OCI-LY1 (cell line): ENCODE measurements around the gene SLC5A2.

ENCODE experiments used
- H2AFZ ChIP-seq: fragments of 200-600 bp; sonication (generic), shearing (Covaris generic); 2 replicates; pipeline ENCODE4 v1.6.0; 2014; ENCODE audit warnings: antibody characterized with exemption, mild to moderate bottlenecking, low read length
- H3F3A ChIP-seq: fragments of 200-600 bp; sonication (generic), shearing (Covaris generic); 2 replicates; pipeline ENCODE4 v1.6.0; 2014; ENCODE audit warnings: mild to moderate bottlenecking, antibody characterized with exemption, low read length, moderate library complexity; ENCODE audit not compliant: insufficient read depth
- H3K27ac ChIP-seq: fragments of 200-600 bp; sonication (generic); 2 replicates; pipeline ENCODE4 v1.5.1; 2014; ENCODE audit warnings: low read length, mixed run types, mild to moderate bottlenecking, low read depth; ENCODE audit not compliant: poor library complexity, severe bottlenecking
- H3K27me3 ChIP-seq: fragments of 200-600 bp; sonication (generic); 2 replicates; pipeline ENCODE4 v1.6.0; 2014; ENCODE audit warnings: antibody characterized with exemption, mild to moderate bottlenecking, low read length, moderate library complexity; ENCODE audit not compliant: insufficient read depth
- H3K36me3 ChIP-seq: fragments of 200-600 bp; sonication (generic); 2 replicates; pipeline ENCODE4 v1.6.1; 2014; ENCODE audit warnings: mild to moderate bottlenecking, antibody characterized with exemption, low read length, moderate library complexity, mixed read lengths; ENCODE audit not compliant: insufficient read depth
- H3K4me1 ChIP-seq: fragments of 200-600 bp; sonication (generic); 2 replicates; pipeline ENCODE4 v1.5.1; 2014; ENCODE audit warnings: mild to moderate bottlenecking, low read length, moderate library complexity; ENCODE audit not compliant: insufficient read depth, severe bottlenecking
- H3K4me2 ChIP-seq: fragments of 200-600 bp; sonication (generic), shearing (Covaris generic); 2 replicates; pipeline ENCODE4 v1.6.1; 2014; ENCODE audit warnings: low read length
- H3K4me3 ChIP-seq: fragments of 200-600 bp; sonication (generic); 2 replicates; pipeline ENCODE4 v1.5.1; 2014; ENCODE audit warnings: low read length, low read depth, mild to moderate bottlenecking, mixed read lengths; ENCODE audit not compliant: poor library complexity, severe bottlenecking
- H3K79me2 ChIP-seq: fragments of 200-600 bp; shearing (Covaris generic); 2 replicates; pipeline ENCODE4 v1.6.1; 2016; ENCODE audit warnings: mixed run types, low read length, mixed read lengths; ENCODE audit not compliant: insufficient read depth
- H3K9ac ChIP-seq: fragments of 200-600 bp; sonication (generic), shearing (Covaris generic); 2 replicates; pipeline ENCODE4 v1.6.1; 2014; ENCODE audit warnings: mild to moderate bottlenecking, low read length, mixed read lengths
- H3K9me2 ChIP-seq: fragments of 200-600 bp; sonication (generic), shearing (Covaris generic); 2 replicates; pipeline ENCODE4 v1.6.1; 2014; ENCODE audit warnings: low read depth, mild to moderate bottlenecking, low read length, mixed read lengths
- H3K9me3 ChIP-seq: fragments of 200-600 bp; shearing (Covaris generic); 2 replicates; pipeline ENCODE4 v1.6.1; 2014; ENCODE audit warnings: low read length, mixed read lengths
- H4K20me1 ChIP-seq: fragments of 200-600 bp; sonication (generic), shearing (Covaris generic); 2 replicates; pipeline ENCODE4 v1.6.0; 2016; ENCODE audit warnings: mild to moderate bottlenecking, low read length; ENCODE audit not compliant: insufficient read depth
- EZH2 ChIP-seq: fragments of 200-600 bp; sonication (generic), shearing (Covaris generic); IDR thresholded peaks from 2 replicates; pipeline ENCODE4 v1.8.0; 2017; ENCODE audit warnings: borderline replicate concordance, mixed run types, mild to moderate bottlenecking, antibody characterized with exemption, low read length, moderate library complexity, mixed read lengths
- TF ChIP-seq, protein P1 (sequence below): fragments of 200-600 bp; sonication (generic), shearing (Covaris generic); IDR thresholded peaks from 2 replicates; pipeline ENCODE4 v1.5.1; 2017; ENCODE audit warnings: mild to moderate bottlenecking, antibody characterized with exemption, low read length, moderate library complexity, mixed read lengths

SLC5A2 gene

DNA sequence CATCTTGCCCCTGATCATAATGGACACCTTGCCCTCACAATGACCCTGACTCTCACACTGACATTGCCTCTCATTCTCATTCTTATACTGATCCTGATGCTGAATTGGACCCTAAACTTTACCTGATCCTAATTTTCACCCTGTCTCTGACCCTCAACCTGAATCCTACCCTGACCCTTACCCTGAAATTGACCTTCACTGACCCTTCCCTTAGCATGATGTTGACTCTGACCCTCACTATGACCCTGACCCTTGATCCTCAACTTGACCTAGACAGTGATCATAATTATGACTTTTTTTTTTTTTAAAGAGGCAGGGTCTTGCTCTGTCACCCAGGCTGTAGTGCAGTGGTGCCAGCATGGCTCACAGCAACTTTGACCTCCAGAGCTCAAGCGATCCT is 48.2 kb downstream of the SLC5A2 start:
- Histone ChIP-seq H3K4me2 (no peak overlapping the region), H3K36me3 (no peaks in the 10 kb centered on the region), H3K9ac (no peak overlapping the region), H3K27me3 (no peaks in the 10 kb centered on the region), H3K79me2 (no peaks in the 10 kb centered on the region), H3K9me3 (no peaks in the 10 kb centered on the region), H3K4me3 (no peak overlapping the region), H3K9me2 (no peaks in the 10 kb centered on the region), H3F3A (no peaks in the 10 kb centered on the region), H3K4me1 (no peaks in the 10 kb centered on the region), H2AFZ (no peak overlapping the region), H4K20me1 (no peaks in the 10 kb centered on the region), H3K27ac (no peak overlapping the region)
- TF ChIP-seq EZH2: no peak
- TF ChIP-seq, protein P1, sequence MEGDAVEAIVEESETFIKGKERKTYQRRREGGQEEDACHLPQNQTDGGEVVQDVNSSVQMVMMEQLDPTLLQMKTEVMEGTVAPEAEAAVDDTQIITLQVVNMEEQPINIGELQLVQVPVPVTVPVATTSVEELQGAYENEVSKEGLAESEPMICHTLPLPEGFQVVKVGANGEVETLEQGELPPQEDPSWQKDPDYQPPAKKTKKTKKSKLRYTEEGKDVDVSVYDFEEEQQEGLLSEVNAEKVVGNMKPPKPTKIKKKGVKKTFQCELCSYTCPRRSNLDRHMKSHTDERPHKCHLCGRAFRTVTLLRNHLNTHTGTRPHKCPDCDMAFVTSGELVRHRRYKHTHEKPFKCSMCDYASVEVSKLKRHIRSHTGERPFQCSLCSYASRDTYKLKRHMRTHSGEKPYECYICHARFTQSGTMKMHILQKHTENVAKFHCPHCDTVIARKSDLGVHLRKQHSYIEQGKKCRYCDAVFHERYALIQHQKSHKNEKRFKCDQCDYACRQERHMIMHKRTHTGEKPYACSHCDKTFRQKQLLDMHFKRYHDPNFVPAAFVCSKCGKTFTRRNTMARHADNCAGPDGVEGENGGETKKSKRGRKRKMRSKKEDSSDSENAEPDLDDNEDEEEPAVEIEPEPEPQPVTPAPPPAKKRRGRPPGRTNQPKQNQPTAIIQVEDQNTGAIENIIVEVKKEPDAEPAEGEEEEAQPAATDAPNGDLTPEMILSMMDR: no peak

- H3F3A ChIP-seq: no peaks in the 10 kb centered on the region
- no peaks in the 10 kb centered on the region for H3K9me3 ChIP-seq
- H3K9ac ChIP-seq: no peak overlapping the region
- no peak overlapping the region for H3K4me3 ChIP-seq
- no peaks in the 10 kb centered on the region for H3K27me3 ChIP-seq
- no peaks in the 10 kb centered on the region for H3K36me3 ChIP-seq
- no peaks in the 10 kb centered on the region for H3K79me2 ChIP-seq
- no peak overlapping the region for H3K27ac ChIP-seq
- no peak overlapping the region for H2AFZ ChIP-seq
- TF ChIP-seq, protein P1: no peak
- no peak for TF ChIP-seq EZH2
- H3K9me2 ChIP-seq: no peaks in the 10 kb centered on the region
- no peaks in the 10 kb centered on the region for H3K4me1 ChIP-seq
- H3K4me2 ChIP-seq: no peak overlapping the region
- no peaks in the 10 kb centered on the region for H4K20me1 ChIP-seq
Observed at GRCh38 chr16:31532120-31532519, 49.2 kb downstream of the SLC5A2 start.

DNA sequence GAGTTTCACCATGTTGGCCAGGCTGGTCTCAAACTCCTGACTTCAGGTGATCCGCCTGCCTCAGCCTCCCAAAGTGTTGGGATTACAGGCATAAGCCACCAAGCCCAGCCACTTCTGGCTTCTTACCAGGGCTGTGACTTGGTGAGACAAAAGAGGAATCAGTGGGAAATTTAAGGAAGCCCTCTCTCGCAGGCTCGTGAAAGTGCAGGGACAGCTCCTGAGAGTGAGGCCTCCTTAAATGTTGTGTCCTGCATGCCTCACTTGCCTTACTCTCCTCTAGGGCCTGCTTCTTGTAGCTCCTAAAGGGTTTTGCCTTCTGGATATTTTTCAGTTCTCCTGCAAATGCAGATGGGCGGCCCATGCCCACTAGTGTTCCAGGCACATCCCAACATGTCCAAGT is 50.0 kb downstream of the SLC5A2 start:
- TF ChIP-seq, protein P1: no peak
- TF ChIP-seq EZH2: no peak
- Histone ChIP-seq H3K9ac (no peak overlapping the region), H3K4me2 (no peak overlapping the region), H3K4me1 (no peaks in the 10 kb centered on the region), H3K27ac (no peak overlapping the region), H3K79me2 (no peaks in the 10 kb centered on the region), H3K36me3 (no peaks in the 10 kb centered on the region), H3K4me3 (no peak overlapping the region), H3K9me3 (no peaks in the 10 kb centered on the region), H3K27me3 (no peaks in the 10 kb centered on the region), H3K9me2 (no peaks in the 10 kb centered on the region), H2AFZ (no peak overlapping the region), H4K20me1 (no peaks in the 10 kb centered on the region), H3F3A (no peaks in the 10 kb centered on the region)
